BLaER1 treated with 17β-estradiol and CSF1 and Interleukin-3, amounts not matched to agents 10 nM and 100 nM (cell line): ENCODE data around the gene CYB5B.

Experiments
- H3K27ac ChIP-seq, 11 experiments: shearing (Covaris generic); formaldehyde crosslinking; 2 replicates each; pipeline ENCODE4 v1.8.1; 2022
- H3K27me3 ChIP-seq, 11 experiments: shearing (Covaris generic); formaldehyde crosslinking; 2 replicates each; pipeline ENCODE4 v1.8.1; 2022
- H3K36me3 ChIP-seq, 11 experiments: shearing (Covaris generic); formaldehyde crosslinking; 2 replicates each; pipeline ENCODE4 v1.8.1; 2022
- H3K4me1 ChIP-seq, 10 experiments: shearing (Covaris generic); formaldehyde crosslinking; 2 replicates each; pipeline ENCODE4 v1.8.1; 2022
- H3K4me2 ChIP-seq, 11 experiments: shearing (Covaris generic); formaldehyde crosslinking; 2 replicates each; pipeline ENCODE4 v1.8.1; 2022
- H3K4me3 ChIP-seq, 10 experiments: shearing (Covaris generic); formaldehyde crosslinking; 2 replicates each; pipeline ENCODE4 v1.8.1; 2022
- H3K9ac ChIP-seq, 11 experiments: shearing (Covaris generic); formaldehyde crosslinking; 2 replicates each; pipeline ENCODE4 v1.8.1; 2022
- H3K9me3 ChIP-seq, 11 experiments: shearing (Covaris generic); formaldehyde crosslinking; replicated peaks in 1 of 11; 2 replicates each; pipeline ENCODE4 v1.8.1; 2022
- H4K20me1 ChIP-seq, 11 experiments: shearing (Covaris generic); formaldehyde crosslinking; 2 replicates each; pipeline ENCODE4 v1.8.1; 2022
- Cebpa-rat ChIP-seq, 11 experiments: shearing (Covaris generic); IDR thresholded peaks; 2 replicates each; pipeline ENCODE4 v1.8.1; 2022

Gene CYB5B

DNA sequence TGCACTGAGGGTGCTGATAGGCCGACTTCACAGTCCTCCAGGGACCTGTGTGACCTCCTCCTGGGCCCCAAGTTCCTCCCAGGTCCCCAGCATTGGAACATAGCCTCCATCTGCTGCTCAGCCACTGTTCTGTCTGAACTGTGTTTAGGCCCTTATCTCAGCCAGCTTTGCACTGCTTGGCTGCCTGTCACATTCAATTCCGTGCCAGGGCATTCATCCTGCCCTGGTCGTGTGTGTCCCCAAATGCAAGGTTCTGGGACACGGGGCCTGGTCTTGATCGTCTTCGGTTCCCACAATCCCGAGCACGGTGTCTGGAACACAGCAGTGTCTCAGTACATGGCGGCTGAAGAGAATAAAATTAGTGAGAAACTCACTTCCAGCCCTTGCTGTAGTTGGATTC, 71.4 kb downstream of the CYB5B start:
- Histone ChIP-seq H3K27ac (no peak overlapping the region), H3K4me1 (no peaks in the 10 kb centered on the region)

DNA sequence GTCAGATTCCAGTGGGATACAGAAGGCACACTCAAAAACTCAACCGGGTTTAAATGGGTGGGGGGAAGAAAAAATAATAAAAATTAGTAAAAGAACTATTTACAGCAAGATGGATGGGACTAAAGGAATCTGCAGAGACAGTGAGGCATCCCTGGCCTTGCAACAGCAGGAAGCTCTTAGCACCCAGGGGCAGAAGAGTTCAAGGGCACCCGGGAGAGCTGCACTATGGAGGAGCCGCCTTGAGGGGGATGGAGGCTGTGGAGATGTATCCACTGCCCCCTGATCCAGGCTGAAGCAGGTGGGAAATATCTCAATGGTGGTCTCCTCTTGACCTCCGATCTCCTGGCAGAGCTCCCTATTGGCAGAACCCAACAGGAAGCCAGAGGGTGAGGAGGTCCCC, 72.0 kb downstream of the CYB5B start:
- Histone ChIP-seq H4K20me1 (no peaks in the 10 kb centered on the region), H3K9ac (no peak overlapping the region), H3K27me3 (0 out of 22 replicates have a peak, but pooled peaks cover 0 to 7% (median 0%) of the 10 kb centered on the region in 11 experiments), H3K9me3 (peaks cover 0 to 13% (median 5%) of the 10 kb centered on the region in 11 experiments; a peak in 11 of 22 replicates), H3K36me3 (no peaks in the 10 kb centered on the region), H3K4me1 (no peaks in the 10 kb centered on the region), H3K4me2 (no peak overlapping the region), H3K27ac (no peak overlapping the region), H3K4me3 (no peak overlapping the region)
- TF ChIP-seq Cebpa-rat (IDR thresholded peaks at IDR 0.05): no peak

More for the DNA sequence above, 71.4 kb downstream of the CYB5B start:
- H3K4me2 ChIP-seq: no peak overlapping the region
- TF ChIP-seq Cebpa-rat (IDR thresholded peaks at IDR 0.05): no peak
- H3K9ac ChIP-seq: no peak overlapping the region
- H3K36me3 ChIP-seq: no peaks in the 10 kb centered on the region
- H4K20me1 ChIP-seq: no peaks in the 10 kb centered on the region
- H3K27me3 ChIP-seq: 0 out of 22 replicates have a peak, but pooled peaks cover 0 to 7% (median 0%) of the 10 kb centered on the region in 11 experiments
- peaks cover 0 to 13% (median 5%) of the 10 kb centered on the region in 11 experiments; a peak in 11 of 22 replicates for H3K9me3 ChIP-seq
- no peak overlapping the region for H3K4me3 ChIP-seq

DNA sequence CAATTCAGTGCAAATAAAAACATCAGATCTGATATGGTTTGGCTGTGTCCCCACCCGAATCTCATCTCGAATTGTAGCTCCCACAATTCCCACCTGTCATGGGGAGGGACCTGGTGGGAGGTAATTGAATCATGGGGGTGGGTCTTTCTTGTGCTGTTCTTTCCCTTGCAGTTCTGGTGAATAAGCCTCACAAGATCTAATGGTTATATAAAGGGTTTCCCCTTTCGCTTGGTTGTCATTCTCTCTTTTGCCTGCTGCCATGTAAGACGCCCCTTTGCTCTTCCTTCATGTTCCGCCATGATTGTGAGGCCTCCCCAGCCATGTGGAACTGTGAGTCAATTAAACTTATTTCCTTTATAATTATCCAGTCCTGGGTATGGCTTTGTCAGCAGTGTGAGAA, 72.5 kb downstream of the CYB5B start:
- TF ChIP-seq Cebpa-rat (IDR thresholded peaks at IDR 0.05): no peak

DNA sequence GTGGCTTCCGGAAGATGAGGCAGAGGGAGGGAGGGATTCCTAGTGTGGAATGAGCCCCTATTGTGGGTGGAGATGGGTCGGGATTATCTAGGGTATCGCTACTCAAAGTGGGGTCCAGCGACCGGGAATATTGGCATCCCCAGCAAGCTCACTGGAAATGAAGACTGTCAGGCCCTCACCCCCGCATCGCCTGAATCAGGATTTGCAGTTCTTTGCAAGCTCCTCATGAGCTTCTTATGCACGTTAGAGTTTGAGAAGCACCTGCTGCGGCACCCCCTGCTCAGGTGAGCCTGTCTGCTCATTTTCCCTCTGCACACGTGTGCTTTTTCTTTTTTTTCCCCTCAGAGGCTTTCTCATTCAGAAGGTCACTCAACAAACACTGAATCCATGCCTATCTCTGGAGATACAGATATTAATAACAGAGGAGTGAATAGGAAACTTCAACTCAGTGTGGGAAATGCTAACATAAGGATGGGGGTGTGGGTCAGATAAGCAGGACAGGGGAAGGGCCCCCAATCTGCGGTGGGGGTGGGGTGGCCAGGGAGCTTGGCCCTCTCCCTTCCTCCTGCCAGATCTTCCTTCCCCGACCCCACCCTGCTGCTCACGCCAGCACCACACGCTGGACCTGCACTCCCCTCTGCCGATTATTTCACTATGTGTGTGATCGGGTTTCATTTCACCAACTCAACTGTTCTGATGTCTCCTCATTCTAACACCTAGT, 73.6 kb downstream of the CYB5B start:
- H3K36me3 ChIP-seq: no peaks in the 10 kb centered on the region
- H3K4me1 ChIP-seq: peaks cover 0 to 10% (median 4%) of the 10 kb centered on the region in 10 experiments; a peak in 7 of 20 replicates
- 0 out of 22 replicates have a peak, but pooled peaks cover 0 to 7% (median 0%) of the 10 kb centered on the region in 11 experiments for H3K27me3 ChIP-seq
- peaks cover 0 to 13% (median 5%) of the 10 kb centered on the region in 11 experiments; a peak in 11 of 22 replicates for H3K9me3 ChIP-seq
- no peaks in the 10 kb centered on the region for H4K20me1 ChIP-seq
- H3K27ac ChIP-seq: no peak overlapping the region
- H3K4me3 ChIP-seq: no peak overlapping the region
- TF ChIP-seq Cebpa-rat (IDR thresholded peaks at IDR 0.05): no peak
- H3K4me2 ChIP-seq: no peak overlapping the region
- H3K9ac ChIP-seq: no peak overlapping the region

More for the DNA sequence above, 72.5 kb downstream of the CYB5B start:
- Histone ChIP-seq H3K4me1 (peaks cover 0 to 5% (median 2%) of the 10 kb centered on the region in 10 experiments; a peak in 6 of 20 replicates), H3K27me3 (0 out of 22 replicates have a peak, but pooled peaks cover 0 to 7% (median 0%) of the 10 kb centered on the region in 11 experiments), H4K20me1 (no peaks in the 10 kb centered on the region), H3K9ac (no peak overlapping the region), H3K27ac (no peak overlapping the region), H3K4me2 (no peak overlapping the region), H3K9me3 (peaks cover 0 to 13% (median 5%) of the 10 kb centered on the region in 11 experiments; a peak in 11 of 22 replicates), H3K4me3 (no peak overlapping the region), H3K36me3 (no peaks in the 10 kb centered on the region)

- no peaks in the 10 kb centered on the region for H3K36me3 ChIP-seq
- H3K9me3 ChIP-seq: peaks cover 0 to 5% (median 2%) of the 10 kb centered on the region in 11 experiments; a peak in 9 of 22 replicates
- peaks cover 0 to 10% (median 4%) of the 10 kb centered on the region in 10 experiments; a peak in 7 of 20 replicates for H3K4me1 ChIP-seq
- H3K4me2 ChIP-seq: no peak overlapping the region
- H3K9ac ChIP-seq: no peak overlapping the region
- no peak overlapping the region for H3K4me3 ChIP-seq
- H4K20me1 ChIP-seq: no peaks in the 10 kb centered on the region
- peaks cover 0 to 7% (median 0%) of the 10 kb centered on the region in 11 experiments; a peak in 1 of 22 replicates for H3K27me3 ChIP-seq
- TF ChIP-seq Cebpa-rat (IDR thresholded peaks at IDR 0.05): no peak
- H3K27ac ChIP-seq: no peak overlapping the region
These were observed 74.5 kb downstream of the CYB5B start for GRCh38 chr16:69498926-69499325.

GRCh38 chr16:69499541-69500230, 75.3 kb downstream of the CYB5B start:
- Histone ChIP-seq H3K4me2 (no peak overlapping the region), H3K27me3 (peaks cover 0 to 7% (median 0%) of the 10 kb centered on the region in 11 experiments; a peak in 1 of 22 replicates), H4K20me1 (no peaks in the 10 kb centered on the region), H3K27ac (no peak overlapping the region), H3K4me1 (peaks cover 0 to 10% (median 5%) of the 10 kb centered on the region in 10 experiments; a peak in 7 of 20 replicates), H3K9ac (no peak overlapping the region), H3K4me3 (no peak overlapping the region), H3K36me3 (no peaks in the 10 kb centered on the region), H3K9me3 (0 out of 22 replicates have a peak, but pooled peaks cover 0 to 7% (median 0%) of the 10 kb centered on the region in 11 experiments)
- no peak for TF ChIP-seq Cebpa-rat (IDR thresholded peaks at IDR 0.05)

GRCh38 chr16:69500496-69500895, 76.1 kb downstream of the CYB5B start:
- Histone ChIP-seq H3K27me3 (peaks cover 0 to 7% (median 0%) of the 10 kb centered on the region in 11 experiments; a peak in 1 of 22 replicates), H3K36me3 (no peaks in the 10 kb centered on the region), H3K9ac (no peak overlapping the region), H3K4me2 (no peak overlapping the region), H3K4me1 (peaks cover 0 to 10% (median 6%) of the 10 kb centered on the region in 10 experiments; a peak in 7 of 20 replicates), H3K9me3 (0 out of 22 replicates have a peak, but pooled peaks cover 0 to 8% (median 0%) of the 10 kb centered on the region in 11 experiments), H3K4me3 (no peak overlapping the region), H3K27ac (no peak overlapping the region), H4K20me1 (no peaks in the 10 kb centered on the region)
- TF ChIP-seq Cebpa-rat (IDR thresholded peaks at IDR 0.05): no peak

GRCh38 chr16:69501956-69502745, 77.7 kb downstream of the CYB5B start:
- Histone ChIP-seq H3K27me3 (peaks cover 0 to 9% (median 0%) of the 10 kb centered on the region in 11 experiments; a peak in 2 of 22 replicates), H3K4me2 (peak overlapping the region in 5 of 11 experiments; percentile 1 to 51 (median 32); a peak in 5 of 22 replicates), H3K36me3 (no peaks in the 10 kb centered on the region), H3K27ac (no peak overlapping the region), H3K4me3 (no peak overlapping the region), H3K4me1 (peaks cover 0 to 10% (median 8%) of the 10 kb centered on the region in 10 experiments; a peak in 9 of 20 replicates), H3K9ac (no peak overlapping the region), H4K20me1 (no peaks in the 10 kb centered on the region), H3K9me3 (0 out of 22 replicates have a peak, but pooled peaks cover 0 to 8% (median 0%) of the 10 kb centered on the region in 11 experiments)
- 0 out of 22 replicates have a peak, but pooled peaks of 1 of the 11 experiments have one; percentile 26 for TF ChIP-seq Cebpa-rat (IDR thresholded peaks at IDR 0.05)
